GM21825 (cell line): ENCODE results near the gene ZNF792.
"Not testable (repeated sequence)": the region's sequence is repeated elsewhere in the genome, so short reads cannot be mapped to it uniquely, and the experiment has no call there.

Experiments used
- ATAC-seq: cut with Tn5 transposase; IDR thresholded peaks from one replicate; pipeline ENCODE4 v1.9.1; 2021; ENCODE audit warnings: mild to moderate bottlenecking, moderate library complexity; ENCODE audit not compliant: unreplicated experiment

Gene ZNF792

DNA sequence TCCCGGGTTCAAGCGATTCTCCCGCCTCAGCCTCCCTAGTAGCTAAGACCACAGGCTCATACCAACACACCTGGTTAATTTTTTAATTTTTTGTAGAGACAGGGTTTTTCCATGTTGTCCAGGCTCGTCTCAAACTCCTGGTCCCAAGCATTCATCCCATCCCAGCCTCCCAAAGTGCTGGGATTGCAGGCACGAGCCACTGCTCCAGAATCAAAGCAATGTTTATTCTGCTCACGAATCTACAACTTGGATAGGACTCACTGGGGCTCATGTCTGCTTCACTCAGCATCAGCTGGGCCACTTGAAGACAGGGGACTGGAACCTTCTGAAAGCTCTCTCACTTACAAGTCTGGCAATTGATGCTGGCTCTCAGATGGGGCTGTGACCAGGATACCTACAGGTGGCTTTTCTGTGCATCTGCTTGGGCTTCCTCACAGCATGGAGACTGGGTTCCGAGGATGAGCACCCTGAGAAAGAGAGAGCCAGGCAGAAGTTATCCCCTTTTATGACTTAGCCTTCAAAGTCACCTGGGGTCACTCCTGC lies 8.2 kb upstream of the ZNF792 start:
- no peak for ATAC-seq

DNA sequence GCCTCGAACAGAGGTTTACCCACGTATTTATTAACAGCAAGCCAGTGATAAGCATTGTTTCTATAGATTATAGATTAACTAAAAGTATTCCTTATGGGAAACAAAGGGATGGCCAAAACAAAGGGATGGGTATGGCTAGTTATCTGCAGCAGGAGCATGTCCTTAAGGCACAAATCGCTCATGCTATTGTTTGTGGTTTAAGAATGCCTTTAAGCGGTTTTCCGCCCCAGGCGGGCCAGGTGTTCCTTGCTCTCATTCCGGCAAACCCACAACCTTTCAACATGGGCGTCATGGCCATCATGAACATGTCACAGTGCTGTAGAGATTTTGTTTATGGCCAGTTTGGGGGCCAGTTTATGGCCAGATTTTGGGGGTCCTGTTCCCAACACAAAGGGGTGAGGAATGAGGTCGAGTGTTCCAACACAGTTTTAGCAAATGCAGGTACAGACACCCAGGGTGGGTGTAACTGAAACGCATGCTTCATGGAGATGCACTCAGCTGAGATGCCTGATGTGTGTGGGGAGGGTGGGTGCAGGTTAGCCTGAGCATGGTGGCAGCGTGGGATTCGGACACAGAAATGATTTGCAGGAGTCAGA lies 6.3 kb upstream of the ZNF792 start:
- not testable (repeated sequence) for ATAC-seq

DNA sequence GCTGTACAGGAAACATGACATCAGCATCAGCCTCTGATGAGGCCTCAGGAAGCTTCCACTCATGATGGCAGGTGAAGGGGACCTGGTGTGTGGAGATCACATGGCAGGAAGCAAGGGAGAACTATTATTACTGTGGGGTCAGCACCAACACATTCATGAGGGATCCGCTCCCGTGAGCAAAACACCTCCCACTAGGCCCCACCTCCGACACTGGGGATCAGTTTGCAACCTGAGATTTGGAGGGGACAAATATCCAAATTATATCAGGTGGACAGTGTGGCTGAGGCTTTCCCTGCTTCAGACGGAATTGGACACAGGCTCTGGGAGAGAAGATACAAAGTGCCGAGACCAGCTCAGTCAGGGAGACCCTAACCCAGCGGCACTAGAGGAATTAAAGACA lies 5.7 kb upstream of the ZNF792 start:
- no peak for ATAC-seq

DNA sequence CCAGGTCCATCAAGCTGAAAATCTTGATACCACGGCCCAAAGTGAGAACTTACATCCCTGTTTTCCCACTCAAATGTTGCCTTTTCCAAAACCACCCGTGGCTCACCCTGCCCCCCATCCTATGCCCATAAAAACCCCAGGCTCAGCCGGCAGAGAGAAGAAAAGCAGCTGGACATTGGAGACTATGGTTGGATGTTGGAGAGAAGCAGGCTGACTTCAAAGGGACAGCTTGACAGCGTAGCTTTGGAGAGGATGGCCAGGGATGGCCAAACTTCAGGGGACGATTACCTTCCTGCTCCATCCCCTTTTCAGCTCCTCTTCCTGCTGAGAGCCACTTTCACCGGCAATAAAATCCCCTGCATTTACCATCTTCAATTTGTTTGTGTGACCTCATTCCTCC lies 3.5 kb upstream of the ZNF792 start:
- no peak for ATAC-seq

DNA sequence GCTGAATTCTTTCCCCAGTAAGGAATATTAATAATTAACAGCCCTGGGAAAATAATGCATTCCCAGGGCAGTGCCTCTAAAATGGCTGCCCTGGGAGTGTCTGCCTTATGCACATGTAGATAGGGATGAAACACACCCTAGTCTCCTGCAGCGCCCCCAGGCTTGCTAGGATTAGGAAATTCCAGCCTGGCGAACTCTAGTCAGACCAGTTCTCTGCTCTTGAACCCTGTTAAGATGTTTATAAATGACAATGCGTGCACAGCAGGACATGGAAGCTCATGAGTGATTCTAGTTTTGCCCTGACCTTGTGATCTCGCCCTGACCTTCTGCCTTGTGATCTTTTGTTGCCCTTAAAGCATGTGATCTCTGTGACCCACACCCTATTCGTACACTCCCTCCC lies 1.5 kb upstream of the ZNF792 start:
- ATAC-seq = not testable (repeated sequence)

DNA sequence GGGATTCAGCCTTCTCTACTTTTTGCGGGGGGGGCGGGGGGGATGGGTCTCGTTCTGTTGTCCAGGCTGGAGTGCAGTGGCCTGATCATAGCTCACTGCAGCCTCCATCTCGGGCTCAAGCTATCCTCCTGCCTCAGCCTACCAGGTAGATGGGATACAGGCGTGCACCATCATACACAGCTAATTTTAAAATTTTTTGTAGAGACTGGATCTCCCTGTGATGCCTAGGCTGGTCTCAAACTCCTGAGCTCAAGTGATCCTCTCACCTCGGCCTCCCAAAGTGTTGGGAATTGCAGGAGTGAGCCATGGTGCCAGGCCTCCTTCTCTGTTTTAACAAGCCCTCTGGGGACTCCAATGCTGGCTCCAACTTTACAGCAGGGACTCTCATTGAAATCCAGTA lies 569 bp upstream of the ZNF792 start:
- ATAC-seq = no peak

DNA sequence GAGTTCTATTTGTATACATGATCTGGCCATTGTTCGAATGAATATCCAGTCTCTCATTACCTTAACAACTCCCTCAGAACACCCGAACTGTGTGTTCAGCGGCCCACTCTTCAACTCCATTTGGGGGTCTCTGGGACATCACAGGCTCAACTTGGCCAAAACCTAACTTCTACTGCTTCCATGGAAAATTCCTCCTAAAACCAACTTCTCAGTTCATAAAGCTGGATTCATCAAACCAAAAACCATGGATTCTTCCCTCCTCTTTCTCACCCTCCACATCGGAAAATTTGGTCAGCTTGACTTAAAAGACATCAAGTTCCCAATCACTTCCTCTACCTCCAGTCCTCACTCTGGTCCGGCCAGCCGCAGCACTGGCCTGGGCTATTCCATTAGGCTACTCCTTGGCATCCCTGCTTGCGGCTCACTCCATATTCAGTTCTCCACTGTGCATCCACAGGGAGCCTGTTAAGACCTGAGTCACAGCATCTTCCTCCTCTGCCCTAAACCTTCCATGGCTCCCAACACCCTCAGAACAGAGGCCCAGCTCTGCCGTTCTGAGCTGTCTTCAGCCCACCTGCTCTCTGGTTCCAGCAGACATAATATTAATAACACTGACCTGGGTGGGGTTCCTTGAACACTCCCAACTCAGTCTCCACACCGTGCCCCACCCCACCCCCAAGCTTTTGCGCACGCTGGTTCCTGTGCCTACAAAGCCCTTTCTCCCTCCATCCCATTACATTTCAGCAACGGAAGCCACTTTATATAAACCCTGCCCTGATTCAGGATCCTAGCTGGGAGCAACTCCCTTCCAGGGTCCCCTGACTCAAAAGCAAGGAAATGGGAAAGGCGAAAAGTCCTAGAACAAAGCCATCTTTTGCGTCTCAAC lies 1.1 kb downstream of the ZNF792 start:
- ATAC-seq = no peak

DNA sequence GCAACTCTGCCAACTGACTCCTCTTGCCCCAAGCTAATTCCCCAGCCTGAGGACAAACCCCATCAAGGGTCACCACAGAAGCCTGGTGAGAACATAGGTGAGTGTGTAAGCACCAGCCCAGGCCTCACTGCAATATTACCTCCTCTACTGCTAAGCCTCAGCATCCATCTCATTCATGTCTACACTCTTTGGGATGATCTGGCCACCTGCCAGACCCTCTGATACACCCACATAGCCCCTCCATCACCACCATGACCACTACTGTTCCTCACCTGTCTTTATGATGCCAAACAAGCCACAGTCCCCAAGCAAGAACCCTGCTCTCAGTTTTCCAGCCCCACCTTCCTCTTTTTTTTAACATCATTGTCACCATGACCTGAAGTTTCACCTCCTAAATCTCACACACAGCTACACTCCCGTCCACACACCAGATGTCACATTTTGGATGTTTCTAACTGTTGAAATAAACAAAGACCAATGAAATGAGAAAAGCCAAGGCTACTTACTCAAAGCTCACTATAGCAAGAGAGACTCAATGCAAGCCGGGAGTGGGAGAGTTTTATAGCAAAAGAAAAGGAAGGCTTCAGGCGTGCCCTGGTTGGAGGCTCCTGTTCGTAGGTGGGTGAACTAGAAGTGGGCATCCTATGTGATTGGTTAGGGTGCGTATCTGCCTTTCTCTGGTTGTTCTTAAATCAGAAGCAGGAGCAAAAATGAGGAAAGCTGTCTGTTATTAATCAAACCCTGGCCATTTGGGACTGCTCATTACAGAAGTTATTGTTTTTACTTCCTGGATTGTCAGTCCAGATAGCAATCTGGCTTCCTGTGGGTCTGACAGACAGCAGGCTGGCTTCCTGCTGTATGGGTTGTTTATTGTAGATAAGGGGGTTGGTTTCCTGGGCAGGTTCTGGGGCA lies 2.0 kb downstream of the ZNF792 start:
- ATAC-seq = no peak

DNA sequence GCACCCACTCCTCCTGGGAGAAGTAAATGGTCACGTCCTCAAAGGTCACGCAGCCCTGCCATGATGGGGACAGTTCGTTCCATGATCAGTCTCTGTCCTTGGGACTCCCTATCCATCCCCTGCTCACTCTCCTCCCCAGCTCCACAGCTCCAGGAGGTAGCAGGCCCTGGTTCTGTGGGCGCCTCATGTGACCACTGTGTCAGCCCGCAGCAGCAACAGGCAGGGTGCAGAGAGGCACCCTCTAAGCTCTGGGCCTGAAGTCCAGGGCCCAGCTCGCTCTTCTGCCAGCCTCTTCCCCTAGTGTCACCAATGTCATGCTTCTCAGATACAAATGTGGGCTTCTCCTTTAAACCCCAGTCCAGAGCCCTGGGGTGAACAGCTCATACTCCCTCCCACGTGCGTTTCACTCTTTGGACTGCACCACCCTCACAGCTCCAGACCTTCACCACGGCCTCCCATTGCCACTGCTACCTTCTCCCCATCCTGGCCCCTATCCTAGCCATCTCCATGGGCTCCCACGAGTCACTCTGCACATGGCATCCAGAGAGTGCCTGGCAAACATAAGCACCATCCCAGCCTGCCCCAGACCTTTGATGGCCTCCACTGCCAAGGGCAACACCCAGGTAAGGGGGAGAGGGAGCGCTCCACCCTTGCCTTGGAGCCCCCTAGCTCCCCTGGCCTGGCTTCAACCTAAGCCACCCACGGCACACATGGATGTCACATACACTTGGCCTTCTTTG lies 2.9 kb downstream of the ZNF792 start:
- ATAC-seq = no peak

DNA sequence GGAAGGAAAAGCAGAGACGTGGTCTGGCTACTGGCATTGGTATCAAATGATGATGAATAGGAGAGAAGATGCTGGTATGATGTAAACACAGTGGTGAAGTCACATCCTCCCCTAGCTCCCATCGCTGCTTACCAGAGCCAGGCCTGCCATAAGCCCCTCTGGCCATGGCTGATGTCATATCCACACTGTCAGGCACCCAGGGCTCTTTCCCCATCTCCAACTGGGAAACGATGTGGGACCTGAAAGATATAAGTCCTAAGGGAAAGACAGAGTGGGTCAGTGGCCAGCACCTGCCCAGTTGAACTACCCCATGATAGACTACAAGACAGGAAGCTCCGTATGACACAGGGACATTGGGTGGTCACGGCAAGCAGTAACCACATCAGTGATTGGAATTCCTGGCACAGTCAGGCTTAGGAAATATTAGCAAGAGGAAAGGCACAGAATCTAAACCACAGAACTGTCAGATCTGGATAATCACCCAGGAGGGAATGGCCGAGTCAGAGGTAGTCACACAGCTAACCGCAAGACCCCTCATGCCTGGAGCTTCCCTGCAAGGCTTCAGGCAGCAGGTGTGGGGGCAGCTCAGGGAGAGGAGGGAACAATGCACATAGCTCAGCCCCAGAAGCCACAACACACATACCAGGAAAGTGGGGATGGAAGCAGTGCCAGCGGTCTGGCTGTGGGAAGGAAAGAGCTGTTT lies 3.8 kb downstream of the ZNF792 start:
- no peak for ATAC-seq

DNA sequence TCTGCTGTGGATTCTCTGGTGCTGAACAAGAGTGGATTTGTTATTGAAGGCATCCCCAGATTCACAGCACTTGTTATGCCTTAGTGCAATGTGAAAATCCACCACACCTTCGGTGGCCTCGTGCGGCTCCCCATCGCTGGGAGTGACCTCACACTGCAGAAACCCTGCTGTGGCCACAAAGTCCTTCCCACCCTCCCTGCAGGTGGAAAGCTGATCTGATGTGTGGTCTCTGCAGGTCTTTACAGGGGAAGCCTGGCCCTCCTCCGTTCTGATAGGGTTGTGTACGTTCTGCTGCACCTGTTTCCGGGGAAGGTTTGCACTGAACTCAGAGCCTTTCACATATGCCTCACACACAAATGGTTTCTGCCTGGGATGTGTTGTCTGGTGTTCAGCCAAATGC lies 5.0 kb downstream of the ZNF792 start:
- ATAC-seq = no peak

DNA sequence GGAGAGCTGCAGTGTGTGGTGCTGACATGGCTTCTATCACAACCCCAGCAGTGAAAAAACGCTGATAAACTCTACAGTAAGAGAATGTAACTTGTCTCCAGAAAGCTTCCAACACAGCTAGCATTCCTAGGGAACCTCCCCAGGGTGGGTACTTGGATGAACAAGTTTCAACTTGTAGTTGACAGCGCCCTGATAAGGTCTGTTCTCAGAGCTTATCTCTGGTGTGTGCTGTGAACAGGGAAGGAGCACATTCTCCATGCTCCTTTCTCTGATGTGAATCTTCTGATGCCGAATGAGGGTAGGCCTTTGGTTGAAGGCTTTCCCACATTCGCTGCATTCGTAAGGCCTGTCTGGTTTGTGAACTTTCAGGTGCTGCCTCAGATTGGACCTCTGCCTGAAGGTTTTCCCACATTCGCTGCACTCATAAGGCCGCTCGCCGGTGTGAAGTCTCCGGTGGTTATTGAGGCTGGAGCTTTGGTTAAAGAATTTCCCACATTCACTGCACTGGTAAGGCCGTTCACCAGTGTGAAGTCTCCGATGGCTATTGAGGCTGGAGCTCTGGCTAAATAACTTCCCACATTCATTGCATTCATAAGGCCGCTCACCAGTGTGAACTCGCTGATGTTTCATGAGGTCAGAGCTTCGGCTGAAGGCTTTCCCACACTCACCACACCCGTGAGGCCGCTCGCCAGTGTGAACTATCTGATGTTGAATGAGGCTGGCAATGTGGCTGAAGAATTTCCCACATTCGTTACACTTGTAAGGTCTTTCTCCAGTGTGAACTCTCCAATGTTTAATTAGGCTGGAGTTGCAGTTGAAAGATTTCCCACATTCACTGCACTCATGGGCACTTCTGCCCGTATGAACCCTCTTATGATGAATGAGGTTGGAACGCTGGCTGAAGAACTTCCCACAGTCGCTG lies 5.9 kb downstream of the ZNF792 start:
- ATAC-seq = no peak

DNA sequence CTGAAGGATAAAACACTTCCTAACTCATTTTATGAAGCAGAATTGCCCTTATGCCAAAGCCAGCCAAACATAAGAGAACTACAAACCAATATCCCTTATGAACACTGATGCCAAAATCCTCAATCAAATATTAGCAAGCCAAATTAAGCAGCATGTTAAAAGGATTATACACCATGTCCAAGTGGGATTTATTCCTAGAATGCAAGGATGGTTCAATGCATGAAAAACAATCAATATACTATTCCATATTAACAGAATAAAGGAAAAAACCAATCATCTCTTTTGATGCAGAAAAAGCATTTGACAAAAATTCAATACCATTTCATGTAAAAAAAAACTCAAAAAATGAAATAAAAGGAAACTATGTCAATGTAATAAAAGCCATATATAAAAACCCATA lies 10.9 kb downstream of the ZNF792 start:
- no peak for ATAC-seq

DNA sequence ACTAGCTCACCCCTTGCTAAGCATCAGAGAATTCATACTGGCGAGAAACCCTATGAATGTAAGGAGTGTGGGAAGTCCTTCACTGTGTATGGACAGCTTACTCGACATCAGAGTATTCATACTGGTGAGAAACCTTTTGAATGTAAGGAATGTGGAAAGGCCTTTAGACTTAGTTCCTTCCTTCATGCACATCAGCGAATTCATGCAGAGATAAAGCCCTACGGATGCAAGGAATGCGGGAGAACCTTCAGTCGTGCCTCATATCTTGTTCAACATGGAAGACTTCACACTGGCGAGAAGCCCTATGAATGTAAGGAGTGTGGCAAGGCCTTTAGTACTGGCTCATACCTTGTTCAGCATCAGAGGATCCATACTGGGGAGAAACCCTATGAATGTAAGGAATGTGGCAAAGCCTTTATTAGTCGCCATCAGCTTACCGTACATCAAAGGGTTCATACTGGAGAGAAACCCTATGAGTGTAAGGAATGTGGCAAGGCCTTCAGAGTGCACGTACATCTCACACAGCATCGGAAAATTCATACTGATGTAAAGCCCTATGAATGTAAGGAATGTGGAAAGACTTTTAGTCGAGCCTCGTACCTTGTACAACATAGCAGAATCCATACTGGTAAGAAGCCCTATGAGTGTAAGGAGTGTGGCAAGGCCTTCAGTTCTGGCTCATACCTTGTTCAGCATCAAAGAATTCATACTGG lies 20.0 kb downstream of the ZNF792 start:
- ATAC-seq = no peak

DNA sequence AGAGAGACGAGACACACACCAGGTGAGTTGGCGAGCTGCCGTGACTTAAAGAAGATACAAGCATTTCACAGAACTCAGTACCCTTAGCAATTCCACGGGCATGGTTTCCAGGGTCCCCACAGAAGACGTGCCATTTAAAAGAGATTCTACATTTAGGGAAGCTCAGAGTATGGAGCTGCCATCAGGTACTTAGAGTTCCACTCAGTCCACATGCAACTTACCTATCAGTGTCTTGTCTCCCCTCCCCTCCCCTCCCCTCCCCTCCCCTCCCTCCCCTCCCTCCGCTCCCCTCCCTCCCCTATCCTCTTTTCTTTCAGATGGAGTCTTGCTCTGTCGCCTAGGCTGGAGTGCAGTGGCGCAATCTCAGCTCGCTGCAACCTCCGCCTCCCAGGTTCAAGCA lies 25.1 kb downstream of the ZNF792 start:
- no peak for ATAC-seq

DNA sequence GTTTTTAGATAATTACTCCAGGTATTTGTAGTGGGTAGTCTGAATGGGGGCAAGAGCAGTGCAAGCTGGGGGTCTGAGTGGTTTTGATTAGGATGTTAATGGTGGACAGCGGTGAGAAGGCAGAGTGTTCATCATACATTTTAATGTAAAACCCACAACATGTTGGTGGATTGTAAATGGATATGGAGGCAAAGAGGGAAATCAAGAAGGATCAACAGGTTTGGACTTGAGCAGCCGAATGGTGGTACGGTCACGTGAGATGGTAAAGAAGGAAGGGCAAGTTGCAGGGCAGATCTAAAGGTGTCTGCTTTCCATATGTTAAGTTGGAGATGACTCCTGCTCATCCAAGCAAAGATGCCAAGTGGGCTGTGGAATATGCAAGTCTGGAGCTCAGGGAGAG lies 27.8 kb downstream of the ZNF792 start:
- no peak for ATAC-seq

DNA sequence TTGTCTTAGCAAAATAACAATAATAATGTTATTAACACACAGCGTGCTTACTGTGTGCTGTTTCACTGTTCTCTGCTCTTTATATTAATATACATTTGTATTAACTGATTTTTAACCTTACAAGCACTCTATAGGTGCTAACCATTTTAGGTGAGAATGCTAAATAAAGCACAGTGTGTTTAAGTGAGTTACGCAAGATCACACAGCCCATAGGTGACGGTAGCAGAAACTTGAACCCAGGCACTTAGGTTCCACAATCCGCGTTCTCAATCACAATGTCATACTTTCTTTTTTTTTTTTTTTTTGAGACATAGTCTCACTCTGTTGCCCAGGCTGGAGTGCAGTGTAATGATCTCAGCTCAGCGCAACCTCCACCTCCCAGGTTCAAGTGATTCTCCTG lies 31.5 kb downstream of the ZNF792 start:
- no peak for ATAC-seq

DNA sequence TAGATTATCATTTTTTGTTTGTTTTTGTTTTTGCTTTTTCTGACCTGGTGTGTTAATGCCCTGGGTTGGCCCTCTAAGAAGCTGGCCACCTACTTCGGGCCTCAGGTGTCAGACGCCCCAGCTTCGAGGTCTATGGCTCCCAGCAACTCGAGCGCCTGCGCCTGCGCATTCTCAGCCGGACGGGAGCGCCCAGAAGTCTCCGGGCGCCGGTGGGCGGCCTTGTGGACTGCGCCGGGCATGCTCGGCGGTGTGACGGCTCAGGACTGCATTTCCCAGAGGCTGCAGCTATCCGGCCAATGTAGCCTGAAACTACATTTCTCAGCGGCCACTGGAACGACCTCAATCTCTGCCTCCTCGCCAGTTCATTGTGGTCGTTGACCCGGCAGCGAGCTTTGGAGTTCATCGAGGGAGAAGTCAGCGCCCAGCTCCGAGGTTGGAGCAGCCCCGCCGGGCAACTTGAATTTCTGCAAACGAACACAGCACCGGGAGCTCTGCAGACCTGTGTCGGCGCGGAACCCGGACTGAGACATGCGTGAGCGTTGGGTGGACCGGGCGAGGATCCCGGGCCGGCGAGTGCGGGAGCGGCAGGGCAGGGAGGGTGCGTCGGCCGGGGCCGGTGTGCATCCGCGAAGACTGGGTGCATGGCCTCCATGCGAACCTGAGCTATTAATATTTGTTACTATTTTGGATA lies 37.2 kb downstream of the ZNF792 start, which contains the start of gene ZNF30:
TSS of gene ZNF30 (plus strand) at position 219 of the 691 bp plus-strand sequence. CDS start 3,045 bp downstream, outside the sequence.
- ATAC-seq = peak; percentile 93
